Adrenal gland (tissue), 12 donors: Measurements from ENCODE around the gene WSCD2. TPM values are rescaled to one million over a fixed set of nuclear protein-coding genes. Genes with fewer than 3 reads are reported as not detected.

Source experiments
- DNase-seq, 7 donors: peaks; one replicate each; pipeline ENCODE4 v3.0.0-alpha.2; 2019 to 2020
- H3K27ac ChIP-seq, 5 donors: fragments of 200-600 bp; sonication (generic) in 4 of 5; 1 replicate in 3 of 5; 2 replicates in 2 of 5; pipeline versions ENCODE4 v1.5.1 to v1.8.0; 2016 to 2020; ENCODE audit warnings: mild to moderate bottlenecking in 1 of 5
- H3K27me3 ChIP-seq: fragments of 200-600 bp; 2 replicates; pipeline ENCODE4 v1.8.0; 2021
- H3K36me3 ChIP-seq, 2 donors: fragments of 200-600 bp; replicated peaks in 1 of 2; 1 replicate in 1 of 2; 2 replicates in 1 of 2; pipeline versions ENCODE4 v1.5.1 to v1.8.0; 2018 to 2022
- H3K4me1 ChIP-seq, 2 donors: fragments of 200-600 bp; replicated peaks in 1 of 2; 1 replicate in 1 of 2; 2 replicates in 1 of 2; pipeline versions ENCODE4 v1.5.1 to v1.8.0; 2018 to 2021
- H3K4me3 ChIP-seq, 4 donors: fragments of 200-600 bp; sonication (generic) in 3 of 4; one replicate each; pipeline ENCODE4 v1.5.1; 2016 to 2018
- H3K9me3 ChIP-seq, 3 donors: fragments of 200-600 bp; sonication (generic) in 1 of 3; replicated peaks in 1 of 3; 1 replicate in 2 of 3; 2 replicates in 1 of 3; pipeline versions ENCODE4 v1.5.1 to v1.8.0; 2016 to 2021
- POLR2A ChIP-seq, 2 donors: fragments of 450-650 bp; IDR thresholded peaks; one replicate each; pipeline ENCODE4 v1.6.1; 2017; ENCODE audit warnings: antibody characterized with exemption in 2 of 2, mild to moderate bottlenecking in 2 of 2, moderate library complexity in 1 of 2
- WGBS, 4 donors: extraction: QIAGEN DNeasy Blood & Tissue Kit in 2 of 4; methylation state at CpG; one replicate each; pipeline versions ENCODE4 v1.1.5 to v1.1.7; 2013 to 2017; 5-methylcytosine and 5-hydroxymethylcytosine counted together
- intact Hi-C, 2 donors: fragments of 100-400 bp; cut with DNase I; formaldehyde crosslinking; loops; one replicate each; pipeline versions ENCODE4 v1.14.1 to v1.15.0; 2022 to 2023
- polyA plus RNA-seq, 3 donors: library from polyadenylated mRNA; stranded (reverse); fragments of 200-250 nt in 2 of 3; fragments of 350-450 nt in 1 of 3; fragmentation: Illumina TruSeq in 1 of 3; extraction: RNeasy Lipid Tissue Mini Kit (QIAGEN cat#74804) in 1 of 3; gene quantifications; one replicate each; pipeline ENCODE4 v1.2.3, GENCODE V29; 2013 to 2014
- total RNA-seq, 9 donors: library from RNA; depleted of rRNA in 4 of 9; stranded (reverse); fragments of >200 nt in 4 of 9; fragments of 120-200 nt in 1 of 9; fragmentation: NEBNext Ultra II Directional in 1 of 9; extraction: Animal tissue kit (Norgen Biotek cat#: 25700) in 1 of 9; gene quantifications; one replicate each; pipeline versions ENCODE4 v1.1.0 to v1.2.4, GENCODE V29; 2013 to 2023
- TF ChIP-seq, protein P1 (sequence below), 6 experiments: fragments of 450-650 bp in 4 of 6; fragments of 200-600 bp in 2 of 6; sonication (generic) in 1 of 6; IDR thresholded peaks; 1 replicate in 5 of 6; 2 replicates in 1 of 6; pipeline versions ENCODE4 v1.5.1 to v1.8.0; 2016 to 2021; ENCODE audit warnings: antibody characterized with exemption in 6 of 6, mild to moderate bottlenecking in 2 of 6, moderate library complexity in 1 of 6
- donor health status: healthy with polysubstance abuse.
- donor health status: Bipolar disorder and iron deficiency.
- donor health status: DM: yes; HTN: yes; CAD: no.
- donor health status: DM: no; HTN: no; CAD: no.
- donor health status: DM: no; HTN: no; CAD: no.
- donor health status: DM: yes; HTN: yes; CAD: no.

The WSCD2 gene
- total and polyA plus RNA-seq, 12 donors, result 0.18 to 2.9 (median 0.69) TPM

DNA sequence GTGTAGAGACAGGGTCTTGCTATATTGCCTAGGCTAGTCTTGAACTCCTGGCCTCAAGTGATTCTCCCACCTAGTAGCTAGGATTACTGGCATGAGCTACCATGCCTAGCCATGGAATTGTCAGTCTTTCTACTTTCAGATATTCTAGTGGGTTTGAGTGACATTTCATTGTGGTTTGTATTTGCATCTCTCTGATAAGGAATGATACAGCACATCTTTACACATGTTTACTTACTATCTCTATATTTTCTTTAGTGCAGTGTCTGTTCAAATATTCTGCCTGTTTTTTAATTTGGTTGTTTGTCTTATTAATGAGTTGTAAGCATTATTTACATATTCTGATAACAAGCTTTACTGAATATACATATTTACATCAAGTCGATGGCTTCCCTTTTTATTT, 136.4 kb downstream of the WSCD2 start:
- Histone ChIP-seq H3K9me3 (peaks cover 0 to under 1% (median 0%) of the 10 kb centered on the region in 3 donors), H3K36me3 (no peaks in the 10 kb centered on the region), H3K27ac (no peak overlapping the region), H3K4me1 (no peaks in the 10 kb centered on the region), H3K27me3 (peaks cover 5% of the 10 kb centered on the region), H3K4me3 (no peak overlapping the region)
- intact Hi-C loops, result no loop called here
- DNase-seq, result no peak
- TF ChIP-seq, protein P1, sequence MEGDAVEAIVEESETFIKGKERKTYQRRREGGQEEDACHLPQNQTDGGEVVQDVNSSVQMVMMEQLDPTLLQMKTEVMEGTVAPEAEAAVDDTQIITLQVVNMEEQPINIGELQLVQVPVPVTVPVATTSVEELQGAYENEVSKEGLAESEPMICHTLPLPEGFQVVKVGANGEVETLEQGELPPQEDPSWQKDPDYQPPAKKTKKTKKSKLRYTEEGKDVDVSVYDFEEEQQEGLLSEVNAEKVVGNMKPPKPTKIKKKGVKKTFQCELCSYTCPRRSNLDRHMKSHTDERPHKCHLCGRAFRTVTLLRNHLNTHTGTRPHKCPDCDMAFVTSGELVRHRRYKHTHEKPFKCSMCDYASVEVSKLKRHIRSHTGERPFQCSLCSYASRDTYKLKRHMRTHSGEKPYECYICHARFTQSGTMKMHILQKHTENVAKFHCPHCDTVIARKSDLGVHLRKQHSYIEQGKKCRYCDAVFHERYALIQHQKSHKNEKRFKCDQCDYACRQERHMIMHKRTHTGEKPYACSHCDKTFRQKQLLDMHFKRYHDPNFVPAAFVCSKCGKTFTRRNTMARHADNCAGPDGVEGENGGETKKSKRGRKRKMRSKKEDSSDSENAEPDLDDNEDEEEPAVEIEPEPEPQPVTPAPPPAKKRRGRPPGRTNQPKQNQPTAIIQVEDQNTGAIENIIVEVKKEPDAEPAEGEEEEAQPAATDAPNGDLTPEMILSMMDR (IDR thresholded peaks at IDR 0.05), result no peak
- no peak for TF ChIP-seq POLR2A (IDR thresholded peaks at IDR 0.05)
- WGBS, 4 donors, result 80 to 90% (median 84%) methylated on average over 1 of the region's 1 CpG

- TF ChIP-seq, protein P1 (IDR thresholded peaks at IDR 0.05), result no peak
- TF ChIP-seq POLR2A (IDR thresholded peaks at IDR 0.05), result no peak
- no peak overlapping the region for H3K4me3 ChIP-seq
- H3K9me3 ChIP-seq, result no peaks in the 10 kb centered on the region
- no peaks in the 10 kb centered on the region for H3K36me3 ChIP-seq
- peaks cover 5% of the 10 kb centered on the region for H3K27me3 ChIP-seq
- no peak overlapping the region for H3K27ac ChIP-seq
- DNase-seq, result no peak
- no peaks in the 10 kb centered on the region for H3K4me1 ChIP-seq
- WGBS, 4 donors, result 55 to 89% (median 79%) methylated on average over 1 of the region's 1 CpG
- intact Hi-C loops, result no loop called here
These were observed 137.0 kb downstream of the WSCD2 start for GRCh38 chr12:108266131-108266530.

GRCh38 chr12:108267450-108267849, 138.4 kb downstream of the WSCD2 start:
- Histone ChIP-seq H3K27me3 (peaks cover 5% of the 10 kb centered on the region), H3K9me3 (no peaks in the 10 kb centered on the region), H3K36me3 (no peaks in the 10 kb centered on the region), H3K4me1 (no peaks in the 10 kb centered on the region), H3K4me3 (no peak overlapping the region), H3K27ac (no peak overlapping the region)
- TF ChIP-seq, protein P1 (IDR thresholded peaks at IDR 0.05), result no peak
- TF ChIP-seq POLR2A (IDR thresholded peaks at IDR 0.05), result no peak
- intact Hi-C loops, result no loop called here
- WGBS, 4 donors, result 63 to 75% (median 72%) methylated on average over 4 of the region's 4 CpGs
- no peak for DNase-seq

- no peak overlapping the region for H3K4me3 ChIP-seq
- peaks cover 5% of the 10 kb centered on the region for H3K27me3 ChIP-seq
- DNase-seq, result no peak
- intact Hi-C loops, result no loop called here
- H3K9me3 ChIP-seq, result no peaks in the 10 kb centered on the region
- H3K36me3 ChIP-seq, result no peaks in the 10 kb centered on the region
- no peaks in the 10 kb centered on the region for H3K4me1 ChIP-seq
- TF ChIP-seq, protein P1 (IDR thresholded peaks at IDR 0.05), result no peak
- TF ChIP-seq POLR2A (IDR thresholded peaks at IDR 0.05), result no peak
- no peak overlapping the region for H3K27ac ChIP-seq
- 26 to 45% (median 38%) methylated on average over 1 of the region's 1 CpG for WGBS, 4 donors
These were observed 139.3 kb downstream of the WSCD2 start for GRCh38 chr12:108268397-108268796.
